ENCODE measurements around the gene DIP2C.
"Not testable (repeated sequence)": the region's sequence is repeated elsewhere in the genome, so short reads cannot be mapped to it uniquely, and the experiment has no call there.

DIP2C gene

DNA sequence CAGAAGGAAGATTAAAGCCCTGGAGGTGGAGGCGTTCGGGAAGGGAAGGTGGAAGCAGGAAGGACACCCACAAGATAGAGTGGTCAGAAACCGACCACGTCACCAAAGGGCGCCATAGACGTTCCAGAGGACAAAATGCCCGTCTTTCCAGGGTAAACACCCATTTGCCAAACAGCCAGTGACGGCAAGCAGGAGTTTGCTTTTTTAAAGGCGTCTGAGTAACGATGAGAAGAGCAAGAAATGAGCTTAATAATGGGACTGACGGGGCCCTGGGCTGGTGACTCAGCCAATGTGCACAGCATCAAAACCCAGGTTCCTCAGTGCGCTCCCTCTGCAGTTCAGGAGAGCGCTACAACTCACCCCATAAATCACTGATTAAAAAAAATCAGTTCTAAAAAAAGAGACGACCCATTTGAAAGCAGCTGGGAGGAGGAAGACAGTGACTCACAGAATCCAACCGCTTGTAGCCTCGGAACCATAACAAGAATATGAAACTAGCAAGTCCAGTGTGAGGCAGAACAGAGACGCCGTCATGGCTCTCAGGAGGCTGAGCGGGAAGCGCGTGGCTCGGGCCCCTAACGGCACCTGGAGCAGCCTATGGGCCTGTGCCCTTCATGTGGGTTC is 5.9 kb downstream of the DIP2C start:
- no peak for DNase-seq (ENCODE audit: low spot score)
- TF ChIP-seq, protein P1, sequence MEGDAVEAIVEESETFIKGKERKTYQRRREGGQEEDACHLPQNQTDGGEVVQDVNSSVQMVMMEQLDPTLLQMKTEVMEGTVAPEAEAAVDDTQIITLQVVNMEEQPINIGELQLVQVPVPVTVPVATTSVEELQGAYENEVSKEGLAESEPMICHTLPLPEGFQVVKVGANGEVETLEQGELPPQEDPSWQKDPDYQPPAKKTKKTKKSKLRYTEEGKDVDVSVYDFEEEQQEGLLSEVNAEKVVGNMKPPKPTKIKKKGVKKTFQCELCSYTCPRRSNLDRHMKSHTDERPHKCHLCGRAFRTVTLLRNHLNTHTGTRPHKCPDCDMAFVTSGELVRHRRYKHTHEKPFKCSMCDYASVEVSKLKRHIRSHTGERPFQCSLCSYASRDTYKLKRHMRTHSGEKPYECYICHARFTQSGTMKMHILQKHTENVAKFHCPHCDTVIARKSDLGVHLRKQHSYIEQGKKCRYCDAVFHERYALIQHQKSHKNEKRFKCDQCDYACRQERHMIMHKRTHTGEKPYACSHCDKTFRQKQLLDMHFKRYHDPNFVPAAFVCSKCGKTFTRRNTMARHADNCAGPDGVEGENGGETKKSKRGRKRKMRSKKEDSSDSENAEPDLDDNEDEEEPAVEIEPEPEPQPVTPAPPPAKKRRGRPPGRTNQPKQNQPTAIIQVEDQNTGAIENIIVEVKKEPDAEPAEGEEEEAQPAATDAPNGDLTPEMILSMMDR (IDR thresholded peaks at IDR 0.05; ENCODE audit: extremely low read depth, insufficient read depth, missing control alignments), result no peak
- in situ Hi-C loops (cut with MboI; ENCODE audit: low pct_unique_long_range_greater_than_20kb, low sequenced_read_pairs, unreplicated experiment), result no loop called here

DNA sequence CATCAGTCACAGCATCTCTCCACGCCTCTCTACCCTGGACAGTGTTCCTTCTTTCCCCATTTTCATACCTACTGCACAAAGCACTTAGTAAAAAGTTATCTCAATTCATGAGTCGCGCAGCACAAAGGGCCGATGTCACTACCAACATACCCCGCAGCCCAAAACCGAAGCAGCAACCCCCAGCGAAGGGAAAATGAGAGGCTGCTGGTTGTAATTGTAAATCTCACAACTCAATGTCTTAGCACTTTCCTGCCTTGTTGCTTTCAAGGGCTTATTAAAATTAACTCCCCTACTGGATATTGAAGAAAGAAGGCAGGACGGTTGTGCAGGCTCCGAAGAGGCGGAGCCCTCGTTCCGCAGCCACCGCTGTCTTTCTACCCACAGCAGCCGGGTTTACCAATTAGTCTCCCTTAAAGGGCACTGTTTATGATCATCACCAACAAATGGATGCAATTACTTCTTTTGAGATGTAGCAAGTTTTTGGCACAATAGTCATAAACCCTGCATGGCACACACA is 6.5 kb downstream of the DIP2C start:
- DNase-seq (ENCODE audit: low spot score), result no peak
- in situ Hi-C loops (cut with MboI; ENCODE audit: low pct_unique_long_range_greater_than_20kb, low sequenced_read_pairs, unreplicated experiment), result no loop called here
- TF ChIP-seq, protein P1 (IDR thresholded peaks at IDR 0.05; ENCODE audit: extremely low read depth, insufficient read depth, missing control alignments), result no peak

DNA sequence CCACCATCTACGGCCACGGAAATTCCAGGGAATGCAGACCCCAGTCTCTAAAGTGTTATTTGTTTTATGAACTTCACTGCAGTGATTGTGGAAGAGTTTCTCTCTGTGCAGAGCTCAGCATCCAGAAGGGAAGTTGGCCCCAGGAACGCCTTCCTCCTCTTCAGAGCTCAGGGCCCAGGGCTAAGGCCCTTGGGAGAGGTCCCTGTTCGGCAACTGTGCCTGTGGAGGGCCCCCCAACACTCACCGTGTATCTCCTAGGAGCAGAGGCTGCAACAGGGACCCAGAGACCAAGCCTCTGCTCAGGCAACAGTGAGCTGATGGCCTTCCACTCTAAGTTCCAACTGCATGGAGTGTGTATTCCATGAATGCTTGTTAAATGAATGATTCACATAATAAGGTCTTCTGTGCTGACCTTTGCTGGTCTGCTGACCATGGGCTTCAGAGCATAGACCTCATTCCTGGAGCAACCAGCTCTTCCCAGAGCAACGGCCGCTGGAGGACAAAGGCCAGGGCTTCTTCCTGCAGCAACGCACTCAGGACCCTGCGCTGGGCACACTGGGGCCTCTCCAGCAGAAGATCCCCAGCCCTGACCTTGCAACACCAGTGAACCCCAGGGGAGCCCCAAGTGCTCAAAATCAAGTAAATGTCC is 7.7 kb downstream of the DIP2C start:
- DNase-seq (ENCODE audit: low spot score), result no peak
- in situ Hi-C loops (cut with MboI; ENCODE audit: low pct_unique_long_range_greater_than_20kb, low sequenced_read_pairs, unreplicated experiment), result no loop called here
- TF ChIP-seq, protein P1 (IDR thresholded peaks at IDR 0.05; ENCODE audit: extremely low read depth, insufficient read depth, missing control alignments), result no peak

DNA sequence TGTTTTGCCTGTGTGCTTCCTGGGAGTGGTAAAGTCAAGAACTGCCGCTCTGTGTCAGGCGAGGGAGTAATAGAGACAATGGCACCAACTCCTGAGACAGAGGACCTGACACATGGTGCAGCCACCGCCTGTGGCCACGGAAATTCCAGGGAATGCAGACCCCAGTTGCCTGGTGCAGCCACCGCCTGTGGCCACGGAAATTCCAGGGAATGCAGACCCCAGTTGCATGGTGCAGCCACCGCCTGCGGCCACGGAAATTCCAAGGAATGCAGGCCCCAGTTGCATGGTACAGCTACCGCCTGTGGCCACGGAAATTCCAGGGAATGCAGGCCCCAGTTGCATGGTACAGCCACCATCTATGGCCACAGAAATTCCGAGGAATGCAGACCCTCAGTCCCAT is 8.7 kb downstream of the DIP2C start:
- TF ChIP-seq, protein P1 (IDR thresholded peaks at IDR 0.05; ENCODE audit: extremely low read depth, insufficient read depth, missing control alignments), result no peak
- in situ Hi-C loops (cut with MboI; ENCODE audit: low pct_unique_long_range_greater_than_20kb, low sequenced_read_pairs, unreplicated experiment), result no loop called here
- no peak for DNase-seq (ENCODE audit: low spot score)

DNA sequence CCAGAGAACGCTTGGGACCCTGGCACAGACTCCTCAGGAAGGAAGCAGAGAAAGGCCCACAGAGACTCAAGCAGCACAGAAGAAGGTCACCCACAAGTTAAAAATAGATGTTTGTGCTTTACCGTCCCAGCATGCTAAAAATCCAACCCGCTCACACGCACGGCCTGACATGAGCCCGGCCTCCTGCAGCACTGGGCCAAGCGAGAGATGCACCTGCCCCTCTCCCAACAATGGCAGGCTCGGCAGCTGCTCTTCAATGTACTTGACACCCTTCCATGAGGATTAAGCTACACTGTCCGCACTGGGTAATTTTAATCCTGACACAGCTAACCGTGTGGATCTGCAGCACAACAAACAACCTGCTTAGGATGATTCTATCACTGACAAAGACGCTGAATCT is 9.3 kb downstream of the DIP2C start:
- DNase-seq (ENCODE audit: low spot score), result no peak
- TF ChIP-seq, protein P1 (IDR thresholded peaks at IDR 0.05; ENCODE audit: extremely low read depth, insufficient read depth, missing control alignments), result no peak
- in situ Hi-C loops (cut with MboI; ENCODE audit: low pct_unique_long_range_greater_than_20kb, low sequenced_read_pairs, unreplicated experiment), result no loop called here

DNA sequence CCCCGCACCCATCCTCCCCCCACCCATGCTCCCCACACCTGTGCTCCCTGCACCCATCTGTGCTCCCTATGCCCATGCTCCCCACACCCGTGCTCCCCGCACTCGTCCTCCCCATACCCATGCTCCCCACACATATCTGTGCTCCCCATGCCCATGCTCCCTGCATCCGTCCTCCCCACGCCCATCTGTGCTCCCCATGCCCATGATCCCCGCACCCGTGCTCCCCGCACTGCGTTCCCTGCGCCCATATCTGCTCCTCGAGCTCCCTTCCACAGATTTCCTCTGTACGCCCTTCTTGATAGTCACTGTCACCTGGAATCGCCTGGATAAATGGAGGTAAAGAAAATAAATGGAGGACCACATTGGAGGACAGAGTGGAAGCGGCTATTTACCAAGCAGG is 9.9 kb downstream of the DIP2C start:
- TF ChIP-seq, protein P1 (IDR thresholded peaks at IDR 0.05; ENCODE audit: extremely low read depth, insufficient read depth, missing control alignments), result no peak
- no peak for DNase-seq (ENCODE audit: low spot score)
- in situ Hi-C loops (cut with MboI; ENCODE audit: low pct_unique_long_range_greater_than_20kb, low sequenced_read_pairs, unreplicated experiment), result no loop called here

DNA sequence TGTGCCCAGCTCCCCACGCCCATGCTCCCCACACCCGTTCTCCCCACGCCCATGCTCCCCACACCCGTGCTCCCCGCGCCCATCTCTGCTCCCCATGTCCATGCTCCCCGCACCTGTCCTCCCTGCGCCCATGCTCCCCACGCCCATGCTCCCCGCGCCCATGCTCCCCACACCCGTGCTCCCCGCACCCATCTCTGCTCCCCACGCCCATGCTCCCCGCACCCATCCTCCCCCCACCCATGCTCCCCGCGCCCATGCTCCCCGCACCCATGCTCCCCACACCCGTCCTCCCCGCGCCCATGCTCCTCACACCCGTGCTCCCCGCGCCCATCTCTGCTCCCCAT is 10.8 kb downstream of the DIP2C start:
- in situ Hi-C loops (cut with MboI; ENCODE audit: low pct_unique_long_range_greater_than_20kb, low sequenced_read_pairs, unreplicated experiment); DNase-seq (ENCODE audit: low spot score): not testable (repeated sequence)
